ENCODE results near the gene XRCC4.

- TF ChIP-seq CTCF (conservative IDR thresholded peaks at IDR 0.05; ENCODE audit: low read depth, low read length) (no peak), EZH2 (IDR thresholded peaks at IDR 0.05; ENCODE audit: low read length, unreplicated experiment) (no peak), EZH2phosphoT487 (IDR thresholded peaks at IDR 0.05; ENCODE audit: borderline replicate concordance, low read length) (no peak)
Observed at GRCh38 chr5:83184534-83184933, 107.2 kb downstream of the XRCC4 start.
